Tibial nerve (tissue), 4 donors: ENCODE measurements around the gene MEIG1.
"Not testable (repeated sequence)": the region's sequence is repeated elsewhere in the genome, so short reads cannot be mapped to it uniquely, and the experiment has no call there.

Experiments
- EP300 ChIP-seq, 2 donors: sonication (generic); formaldehyde crosslinking; IDR thresholded peaks; one replicate each; pipeline ENCODE4 v1.6.1; 2017; ENCODE audit warnings: antibody characterized with exemption in 2 of 2, mild to moderate bottlenecking in 1 of 2
- POLR2A ChIP-seq, 2 donors: fragments of 450-650 bp; IDR thresholded peaks; one replicate each; pipeline ENCODE4 v1.6.1; 2017; ENCODE audit warnings: antibody characterized with exemption in 2 of 2, mild to moderate bottlenecking in 2 of 2, moderate library complexity in 2 of 2
- TF ChIP-seq, protein P1 (sequence below), 5 experiments: fragments of 200-600 bp in 3 of 5; fragments of 450-650 bp in 2 of 5; sonication (generic) in 3 of 5; IDR thresholded peaks; one replicate each; pipeline ENCODE4 v1.5.1; 2016 to 2019; ENCODE audit warnings: antibody characterized with exemption in 5 of 5, mild to moderate bottlenecking in 3 of 5, moderate library complexity in 2 of 5

- TF ChIP-seq, protein P1, sequence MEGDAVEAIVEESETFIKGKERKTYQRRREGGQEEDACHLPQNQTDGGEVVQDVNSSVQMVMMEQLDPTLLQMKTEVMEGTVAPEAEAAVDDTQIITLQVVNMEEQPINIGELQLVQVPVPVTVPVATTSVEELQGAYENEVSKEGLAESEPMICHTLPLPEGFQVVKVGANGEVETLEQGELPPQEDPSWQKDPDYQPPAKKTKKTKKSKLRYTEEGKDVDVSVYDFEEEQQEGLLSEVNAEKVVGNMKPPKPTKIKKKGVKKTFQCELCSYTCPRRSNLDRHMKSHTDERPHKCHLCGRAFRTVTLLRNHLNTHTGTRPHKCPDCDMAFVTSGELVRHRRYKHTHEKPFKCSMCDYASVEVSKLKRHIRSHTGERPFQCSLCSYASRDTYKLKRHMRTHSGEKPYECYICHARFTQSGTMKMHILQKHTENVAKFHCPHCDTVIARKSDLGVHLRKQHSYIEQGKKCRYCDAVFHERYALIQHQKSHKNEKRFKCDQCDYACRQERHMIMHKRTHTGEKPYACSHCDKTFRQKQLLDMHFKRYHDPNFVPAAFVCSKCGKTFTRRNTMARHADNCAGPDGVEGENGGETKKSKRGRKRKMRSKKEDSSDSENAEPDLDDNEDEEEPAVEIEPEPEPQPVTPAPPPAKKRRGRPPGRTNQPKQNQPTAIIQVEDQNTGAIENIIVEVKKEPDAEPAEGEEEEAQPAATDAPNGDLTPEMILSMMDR (IDR thresholded peaks at IDR 0.05), result not testable (repeated sequence)
- not testable (repeated sequence) for TF ChIP-seq POLR2A, EP300 (IDR thresholded peaks at IDR 0.05)
These were observed 15.2 kb downstream of the MEIG1 start for GRCh38 chr10:14974153-14974998.
